WTC11 (cell line): ENCODE data around the gene ANKRD33B. TPM values are rescaled to one million over a fixed set of nuclear protein-coding genes. Genes with fewer than 3 reads are reported as not detected.

ENCODE experiments used
- ATAC-seq: fragments of 200-7000 bp; cut with Tn5 transposase; 2 replicates; pipeline ENCODE4 v1.10.0; 2021; ENCODE audit warnings: mild to moderate bottlenecking, moderate library complexity
- CTCF ChIA-PET: fragments of 300-600 bp; sonication (Branson Sonifier 250); formaldehyde crosslinking; loops from one replicate; lab custom pipeline; 2021; ENCODE audit warnings: antibody characterized with exemption; lab: Charles Lee
- POLR2A ChIA-PET: fragments of 350-600 bp; sonication (Branson Sonifier 250); formaldehyde crosslinking; loops from one replicate; lab custom pipeline; 2021; ENCODE audit warnings: antibody characterized with exemption; lab: Charles Lee
- DNase-seq: peaks from one replicate; pipeline ENCODE4 v3.0.0; 2021; ENCODE audit warnings: low spot score
- H3K27ac Mint-ChIP-seq: 2 replicates; pipeline ENCODE4 v1.8.0; 2021; ENCODE audit warnings: mixed read lengths
- H3K27me3 Mint-ChIP-seq: 2 replicates; pipeline ENCODE4 v1.8.0; 2021; ENCODE audit warnings: low read depth, mild to moderate bottlenecking, moderate library complexity, mixed read lengths
- H3K36me3 Mint-ChIP-seq: 2 replicates; pipeline ENCODE4 v1.8.0; 2021; ENCODE audit warnings: mixed read lengths
- H3K4me1 Mint-ChIP-seq: 2 replicates; pipeline ENCODE4 v1.8.0; 2022; ENCODE audit warnings: mixed read lengths
- H3K4me3 Mint-ChIP-seq: 2 replicates; pipeline ENCODE4 v1.8.0; 2021; ENCODE audit warnings: mild to moderate bottlenecking, moderate library complexity, mixed read lengths
- H3K9me3 Mint-ChIP-seq: 2 replicates; pipeline ENCODE4 v1.8.0; 2021; ENCODE audit warnings: mixed read lengths
- ATF3 ChIP-seq: sonication (generic); formaldehyde crosslinking; conservative IDR thresholded peaks from 2 replicates; pipeline ENCODE4 v1.8.1; 2022; ENCODE audit warnings: mild to moderate bottlenecking, missing genetic modification reagents
- ATF6 ChIP-seq: sonication (generic); formaldehyde crosslinking; IDR thresholded peaks from 2 replicates; pipeline ENCODE4 v1.8.1; 2023; ENCODE audit warnings: mild to moderate bottlenecking, missing genetic modification reagents
- CREM ChIP-seq: sonication (generic); formaldehyde crosslinking; IDR thresholded peaks from 2 replicates; pipeline ENCODE4 v1.8.1; 2022; ENCODE audit warnings: mild to moderate bottlenecking, missing genetic modification reagents, moderate library complexity
- E2F4 ChIP-seq: sonication (generic); formaldehyde crosslinking; IDR thresholded peaks from 2 replicates; pipeline ENCODE4 v1.8.1; 2022; ENCODE audit warnings: low read depth, mild to moderate bottlenecking, moderate library complexity, missing genetic modification reagents, borderline replicate concordance
- EMX1 ChIP-seq: fragments of 250-450 bp; sonication (Bioruptor Pico); IDR thresholded peaks from 2 replicates; pipeline ENCODE4 v1.8.0; 2021; ENCODE audit warnings: mild to moderate bottlenecking
- ESRRA ChIP-seq: sonication (generic); formaldehyde crosslinking; IDR thresholded peaks from 2 replicates; pipeline ENCODE4 v1.8.1; 2022; ENCODE audit warnings: mild to moderate bottlenecking, missing genetic modification reagents, borderline replicate concordance
- FOXJ3 ChIP-seq: sonication (generic); formaldehyde crosslinking; IDR thresholded peaks from 2 replicates; pipeline ENCODE4 v1.9.0; 2021; ENCODE audit warnings: missing genetic modification reagents, mild to moderate bottlenecking, borderline replicate concordance
- FOXK1 ChIP-seq: sonication (generic); formaldehyde crosslinking; IDR thresholded peaks from 2 replicates; pipeline ENCODE4 v1.8.0; 2022; ENCODE audit warnings: mild to moderate bottlenecking, moderate library complexity, missing genetic modification reagents
- FOXP1 ChIP-seq: sonication (generic); formaldehyde crosslinking; IDR thresholded peaks from 2 replicates; pipeline ENCODE4 v1.8.0; 2022; ENCODE audit warnings: missing genetic modification reagents, mild to moderate bottlenecking, moderate library complexity, borderline replicate concordance
- IRF1 ChIP-seq: sonication (generic); formaldehyde crosslinking; IDR thresholded peaks from 2 replicates; pipeline ENCODE4 v1.8.0; 2023; ENCODE audit warnings: missing genetic modification reagents
- IRF2 ChIP-seq: sonication (generic); formaldehyde crosslinking; IDR thresholded peaks from 2 replicates; pipeline ENCODE4 v1.8.0; 2022; ENCODE audit warnings: low read depth, missing genetic modification reagents, borderline replicate concordance
- KAT7 ChIP-seq: sonication (generic); formaldehyde crosslinking; IDR thresholded peaks from 2 replicates; pipeline ENCODE4 v1.8.1; 2023; ENCODE audit warnings: missing genetic modification reagents, mild to moderate bottlenecking, borderline replicate concordance
- NFE2L1 ChIP-seq: sonication (generic); formaldehyde crosslinking; IDR thresholded peaks from 2 replicates; pipeline ENCODE4 v1.8.1; 2023; ENCODE audit warnings: missing genetic modification reagents
- NR2C2 ChIP-seq: sonication (generic); formaldehyde crosslinking; IDR thresholded peaks from 2 replicates; pipeline ENCODE4 v1.8.0; 2022; ENCODE audit warnings: mild to moderate bottlenecking, missing genetic modification reagents
- PRRX2 ChIP-seq: fragments of 250-450 bp; sonication (Bioruptor Pico); IDR thresholded peaks from 2 replicates; pipeline ENCODE4 v1.8.0; 2021; ENCODE audit warnings: mild to moderate bottlenecking
- SMAD3 ChIP-seq: sonication (generic); formaldehyde crosslinking; IDR thresholded peaks from 2 replicates; pipeline ENCODE4 v1.8.0; 2022; ENCODE audit warnings: missing genetic modification reagents, mild to moderate bottlenecking, borderline replicate concordance
- SOX15 ChIP-seq: fragments of 250-450 bp; sonication (Bioruptor Pico); IDR thresholded peaks from 2 replicates; pipeline ENCODE4 v1.9.0; 2021; ENCODE audit warnings: mild to moderate bottlenecking
- STAT6 ChIP-seq: sonication (generic); formaldehyde crosslinking; conservative IDR thresholded peaks from 2 replicates; pipeline ENCODE4 v1.8.1; 2023; ENCODE audit warnings: mild to moderate bottlenecking, low read depth, missing genetic modification reagents, moderate library complexity
- TEAD1 ChIP-seq: sonication (generic); formaldehyde crosslinking; IDR thresholded peaks from 2 replicates; pipeline ENCODE4 v1.8.0; 2022; ENCODE audit warnings: mild to moderate bottlenecking, missing genetic modification reagents
- TEAD4 ChIP-seq: sonication (generic); formaldehyde crosslinking; IDR thresholded peaks from 2 replicates; pipeline ENCODE4 v1.8.0; 2022; ENCODE audit warnings: mild to moderate bottlenecking, missing genetic modification reagents
- ZBTB43 ChIP-seq: sonication (generic); formaldehyde crosslinking; IDR thresholded peaks from 2 replicates; pipeline ENCODE4 v1.8.1; 2023; ENCODE audit warnings: mild to moderate bottlenecking, missing genetic modification reagents
- ZNF219 ChIP-seq: sonication (generic); formaldehyde crosslinking; IDR thresholded peaks from 2 replicates; pipeline ENCODE4 v1.8.0; 2023; ENCODE audit warnings: missing genetic modification reagents, mild to moderate bottlenecking, borderline replicate concordance
- ZNF396 ChIP-seq: fragments of 250-450 bp; sonication (Bioruptor Pico); IDR thresholded peaks from 2 replicates; pipeline ENCODE4 v1.8.0; 2021; ENCODE audit warnings: mild to moderate bottlenecking, moderate library complexity, borderline replicate concordance
- ZSCAN18 ChIP-seq: fragments of 250-450 bp; sonication (Bioruptor Pico); IDR thresholded peaks from 2 replicates; pipeline ENCODE4 v2.1.2; 2022; ENCODE audit warnings: mild to moderate bottlenecking, moderate library complexity
- total RNA-seq: library from RNA; stranded (reverse); gene quantifications from 3 replicates; pipeline ENCODE4 v1.2.3, GENCODE V29; 2021

Gene ANKRD33B
- total RNA-seq, 1 experiment from 2014 or later, result 9.2 TPM

GRCh38 chr5:10634562-10634961, 70.7 kb downstream of the ANKRD33B start:
- Mint-ChIP-seq H3K27me3 (peaks cover 3% of the 10 kb centered on the region; the same call in 1 of the 2 replicates), H3K36me3 (no peaks in the 10 kb centered on the region; the same call in 1 of the 2 replicates), H3K4me1 (peaks cover 53% of the 10 kb centered on the region), H3K27ac (no peak overlapping the region), H3K4me3 (no peak overlapping the region), H3K9me3 (no peaks in the 10 kb centered on the region; the same call in 1 of the 2 replicates)
- TF ChIP-seq SOX15 (no peak), TEAD4 (CRISPR knock-in tag) (no peak), E2F4 (CRISPR knock-in tag) (no peak), FOXJ3 (no peak), ZNF219 (CRISPR knock-in tag) (no peak), TEAD1 (CRISPR knock-in tag) (no peak), FOXK1 (CRISPR knock-in tag) (no peak), ZBTB43 (CRISPR knock-in tag) (no peak), STAT6 (CRISPR knock-in tag) (no peak), KAT7 (CRISPR knock-in tag) (no peak), NR2C2 (no peak), NFE2L1 (no peak), SMAD3 (CRISPR knock-in tag) (no peak), ZSCAN18 (CRISPR knock-in tag) (no peak), ATF3 (CRISPR knock-in tag) (no peak)
- ChIA-PET CTCF (interaction anchor here (0.9 kb wide), 1 partner anchor 26 kb away, joined by 4 read pairs; no protein-coding TSS in a partner anchor), POLR2A (no interaction called here)
- DNase-seq (no peak), ATAC-seq (no peak)

GRCh38 chr5:10635257-10635866, 71.5 kb downstream of the ANKRD33B start:
- CTCF ChIA-PET, result interaction anchor here (0.9 kb wide), 1 partner anchor 27 kb away, joined by 4 read pairs; no protein-coding TSS in a partner anchor
- TF ChIP-seq EMX1 (CRISPR knock-in tag) (no peak), IRF2 (no peak), PRRX2 (no peak), CREM (no peak), ATF6 (no peak), ZSCAN18 (CRISPR knock-in tag) (no peak), FOXP1 (CRISPR knock-in tag) (no peak), ZNF396 (CRISPR knock-in tag) (no peak), IRF1 (CRISPR knock-in tag) (no peak), ESRRA (no peak)

More at GRCh38 chr5:10635257-10635866, 71.5 kb downstream of the ANKRD33B start:
- peak; percentile 6; the same call in 1 of the 2 replicates for ATAC-seq
- H3K27ac Mint-ChIP-seq, result no peak overlapping the region
- POLR2A ChIA-PET, result no interaction called here
- H3K27me3 Mint-ChIP-seq, result peaks cover 3% of the 10 kb centered on the region; the same call in 1 of the 2 replicates
- H3K9me3 Mint-ChIP-seq, result no peaks in the 10 kb centered on the region; the same call in 1 of the 2 replicates
- no peak for DNase-seq
- peaks cover 57% of the 10 kb centered on the region for H3K4me1 Mint-ChIP-seq
- no peak overlapping the region for H3K4me3 Mint-ChIP-seq
- H3K36me3 Mint-ChIP-seq, result no peaks in the 10 kb centered on the region; the same call in 1 of the 2 replicates
